KG1 (cell line): Measurements from ENCODE around the gene MLPH.
"Not testable (repeated sequence)": the region's sequence is repeated elsewhere in the genome, so short reads cannot be mapped to it uniquely, and the experiment has no call there.

Source experiments
- DNase-seq: peaks from one replicate; lab custom pipeline; 2025; lab: John Stamatoyannopoulos, UW

Gene MLPH

GRCh38 chr2:237585590-237586221, 98.7 kb downstream of the MLPH start:
- no peak for DNase-seq

- no peak for DNase-seq
Observed at GRCh38 chr2:237588044-237588696, 101.1 kb downstream of the MLPH start.

GRCh38 chr2:237590272-237591140, 103.5 kb downstream of the MLPH start, which contains the start of gene RAB17:
RAB17 (minus strand) TSS chr2:237590734; CDS start chr2:237586154, 4,580 bp downstream.
- no peak for DNase-seq

GRCh38 chr2:237591141-237591881, 104.3 kb downstream of the MLPH start:
- DNase-seq: no peak

GRCh38 chr2:237592425-237592980, 105.5 kb downstream of the MLPH start:
- DNase-seq: no peak

GRCh38 chr2:237593036-237593435, 106.0 kb downstream of the MLPH start:
- DNase-seq: no peak

GRCh38 chr2:237593596-237594320, 106.7 kb downstream of the MLPH start:
- no peak for DNase-seq

- no peak for DNase-seq
Observed at GRCh38 chr2:237594514-237594871, 107.4 kb downstream of the MLPH start.

- DNase-seq: not testable (repeated sequence)
Observed at GRCh38 chr2:237595829-237596519, 108.9 kb downstream of the MLPH start.

- DNase-seq: no peak
Observed at GRCh38 chr2:237596520-237597195, 109.6 kb downstream of the MLPH start.

- DNase-seq: no peak
Observed at GRCh38 chr2:237597196-237598145, 110.4 kb downstream of the MLPH start.

GRCh38 chr2:237598468-237599208, 111.6 kb downstream of the MLPH start:
- no peak for DNase-seq

GRCh38 chr2:237599465-237600110, 112.5 kb downstream of the MLPH start:
- no peak for DNase-seq

GRCh38 chr2:237600205-237600846, 113.3 kb downstream of the MLPH start:
- DNase-seq: no peak

GRCh38 chr2:237601453-237602116, 114.5 kb downstream of the MLPH start:
- DNase-seq: no peak

- DNase-seq: no peak
Observed at GRCh38 chr2:237602409-237602808, 115.4 kb downstream of the MLPH start.
